WTC11 (cell line): ENCODE results near the gene EDDM13. TPM values are rescaled to one million over a fixed set of nuclear protein-coding genes. Genes with fewer than 3 reads are reported as not detected.

ENCODE experiments used
- ATAC-seq: fragments of 200-7000 bp; cut with Tn5 transposase; 2 replicates; pipeline ENCODE4 v1.10.0; 2021; ENCODE audit warnings: mild to moderate bottlenecking, moderate library complexity
- CTCF ChIA-PET: fragments of 300-600 bp; sonication (Branson Sonifier 250); formaldehyde crosslinking; loops from one replicate; lab custom pipeline; 2021; ENCODE audit warnings: antibody characterized with exemption; lab: Charles Lee
- POLR2A ChIA-PET: fragments of 350-600 bp; sonication (Branson Sonifier 250); formaldehyde crosslinking; loops from one replicate; lab custom pipeline; 2021; ENCODE audit warnings: antibody characterized with exemption; lab: Charles Lee
- DNase-seq: peaks from one replicate; pipeline ENCODE4 v3.0.0; 2021; ENCODE audit warnings: low spot score
- H3K27ac Mint-ChIP-seq: 2 replicates; pipeline ENCODE4 v1.8.0; 2021; ENCODE audit warnings: mixed read lengths
- H3K27me3 Mint-ChIP-seq: 2 replicates; pipeline ENCODE4 v1.8.0; 2021; ENCODE audit warnings: low read depth, mild to moderate bottlenecking, moderate library complexity, mixed read lengths
- H3K36me3 Mint-ChIP-seq: 2 replicates; pipeline ENCODE4 v1.8.0; 2021; ENCODE audit warnings: mixed read lengths
- H3K4me1 Mint-ChIP-seq: 2 replicates; pipeline ENCODE4 v1.8.0; 2022; ENCODE audit warnings: mixed read lengths
- H3K4me3 Mint-ChIP-seq: 2 replicates; pipeline ENCODE4 v1.8.0; 2021; ENCODE audit warnings: mild to moderate bottlenecking, moderate library complexity, mixed read lengths
- H3K9me3 Mint-ChIP-seq: 2 replicates; pipeline ENCODE4 v1.8.0; 2021; ENCODE audit warnings: mixed read lengths
- FOXP4 ChIP-seq: sonication (generic); formaldehyde crosslinking; IDR thresholded peaks from 2 replicates; pipeline ENCODE4 v1.8.0; 2022; ENCODE audit warnings: mild to moderate bottlenecking, missing genetic modification reagents
- KAT7 ChIP-seq: sonication (generic); formaldehyde crosslinking; IDR thresholded peaks from 2 replicates; pipeline ENCODE4 v1.8.1; 2023; ENCODE audit warnings: missing genetic modification reagents, mild to moderate bottlenecking, borderline replicate concordance
- OVOL2 ChIP-seq: fragments of 250-450 bp; sonication (Bioruptor Pico); IDR thresholded peaks from 2 replicates; pipeline ENCODE4 v1.9.0; 2021; ENCODE audit warnings: mild to moderate bottlenecking, borderline replicate concordance
- RELA ChIP-seq: sonication (generic); formaldehyde crosslinking; IDR thresholded peaks from 2 replicates; pipeline ENCODE4 v1.8.1; 2022; ENCODE audit warnings: missing genetic modification reagents, mild to moderate bottlenecking, borderline replicate concordance
- SMAD4 ChIP-seq: sonication (generic); formaldehyde crosslinking; IDR thresholded peaks from 2 replicates; pipeline ENCODE4 v1.8.0; 2022; ENCODE audit warnings: mild to moderate bottlenecking, missing genetic modification reagents
- TCF7 ChIP-seq: sonication (generic); formaldehyde crosslinking; IDR thresholded peaks from 2 replicates; pipeline ENCODE4 v1.8.0; 2022; ENCODE audit warnings: mild to moderate bottlenecking, low read depth, missing genetic modification reagents, moderate library complexity
- ZBTB21 ChIP-seq: sonication (generic); formaldehyde crosslinking; IDR thresholded peaks from 2 replicates; pipeline ENCODE4 v1.8.1; 2023; ENCODE audit warnings: mild to moderate bottlenecking, missing genetic modification reagents, borderline replicate concordance
- ZNF121 ChIP-seq: sonication (generic); formaldehyde crosslinking; IDR thresholded peaks from 2 replicates; pipeline ENCODE4 v1.8.0; 2023; ENCODE audit warnings: missing genetic modification reagents
- ZNF138 ChIP-seq: sonication (generic); formaldehyde crosslinking; conservative IDR thresholded peaks from 2 replicates; pipeline ENCODE4 v1.8.1; 2022; ENCODE audit warnings: mild to moderate bottlenecking, moderate library complexity, missing genetic modification reagents
- ZNF416 ChIP-seq: fragments of 250-450 bp; sonication (Bioruptor Pico); IDR thresholded peaks from 2 replicates; pipeline ENCODE4 v1.9.0; 2021; ENCODE audit warnings: mild to moderate bottlenecking, inconsistent platforms
- total RNA-seq: library from RNA; stranded (reverse); gene quantifications from 3 replicates; pipeline ENCODE4 v1.2.3, GENCODE V29; 2021
- TF ChIP-seq, protein P1 (sequence below): sonication (generic); formaldehyde crosslinking; IDR thresholded peaks from 2 replicates; pipeline ENCODE4 v1.8.1; 2022; ENCODE audit warnings: mild to moderate bottlenecking, missing genetic modification reagents, moderate library complexity, borderline replicate concordance
- TF ChIP-seq, protein P2 (sequence below): sonication (generic); formaldehyde crosslinking; conservative IDR thresholded peaks from 2 replicates; pipeline ENCODE4 v1.8.1; 2023; ENCODE audit warnings: mild to moderate bottlenecking, low read depth, missing genetic modification reagents, moderate library complexity
- TF ChIP-seq, protein P3 (sequence below): fragments of 250-450 bp; sonication (Bioruptor Pico); IDR thresholded peaks from 2 replicates; pipeline ENCODE4 v1.8.0; 2021; ENCODE audit warnings: mild to moderate bottlenecking
- TF ChIP-seq, protein P4 (sequence below): sonication (generic); formaldehyde crosslinking; IDR thresholded peaks from 2 replicates; pipeline ENCODE4 v1.8.1; 2022; ENCODE audit warnings: missing genetic modification reagents, borderline replicate concordance

EDDM13 gene
- total RNA-seq, 1 experiment from 2014 or later: not detected

DNA sequence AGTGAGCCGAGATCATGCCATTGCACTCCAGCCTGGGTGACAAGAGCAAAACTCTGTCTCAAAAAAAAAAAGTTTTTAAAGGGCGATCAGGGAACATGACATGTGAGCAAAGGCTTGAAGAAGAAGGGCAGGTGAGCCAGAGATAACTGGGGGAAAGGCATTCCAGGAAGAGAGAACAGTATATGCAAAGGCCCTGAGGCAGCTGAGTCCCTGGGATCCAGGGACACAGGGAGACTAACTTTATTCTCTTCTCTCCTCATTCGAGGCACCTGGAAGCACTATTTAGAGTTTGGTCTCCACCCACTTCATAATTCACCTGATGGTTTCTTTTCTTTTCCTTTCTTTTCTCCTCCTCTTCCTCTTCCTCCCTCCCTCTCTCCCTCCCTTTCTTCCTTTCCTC, 24.5 kb downstream of the EDDM13 start:
- no peak for DNase-seq
- no peak overlapping the region for H3K4me3 Mint-ChIP-seq
- peaks cover 12% of the 10 kb centered on the region for H3K36me3 Mint-ChIP-seq
- H3K4me1 Mint-ChIP-seq: peaks cover 3% of the 10 kb centered on the region; the same call in 1 of the 2 replicates
- no peak overlapping the region for H3K27ac Mint-ChIP-seq
- TF ChIP-seq ZBTB21 (CRISPR knock-in tag): no peak
- no peak for TF ChIP-seq RELA (CRISPR knock-in tag)
- TF ChIP-seq TCF7 (CRISPR knock-in tag): no peak
- TF ChIP-seq, protein P1, sequence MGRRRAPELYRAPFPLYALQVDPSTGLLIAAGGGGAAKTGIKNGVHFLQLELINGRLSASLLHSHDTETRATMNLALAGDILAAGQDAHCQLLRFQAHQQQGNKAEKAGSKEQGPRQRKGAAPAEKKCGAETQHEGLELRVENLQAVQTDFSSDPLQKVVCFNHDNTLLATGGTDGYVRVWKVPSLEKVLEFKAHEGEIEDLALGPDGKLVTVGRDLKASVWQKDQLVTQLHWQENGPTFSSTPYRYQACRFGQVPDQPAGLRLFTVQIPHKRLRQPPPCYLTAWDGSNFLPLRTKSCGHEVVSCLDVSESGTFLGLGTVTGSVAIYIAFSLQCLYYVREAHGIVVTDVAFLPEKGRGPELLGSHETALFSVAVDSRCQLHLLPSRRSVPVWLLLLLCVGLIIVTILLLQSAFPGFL (CRISPR knock-in tag): no peak
- no peak for TF ChIP-seq ZNF416
- TF ChIP-seq OVOL2 (CRISPR knock-in tag): no peak
- no peak for TF ChIP-seq ZNF121 (CRISPR knock-in tag)
- no peak for TF ChIP-seq FOXP4
- no peak for TF ChIP-seq SMAD4
- no peak for TF ChIP-seq KAT7
- no peak for TF ChIP-seq ZNF138
- no peaks in the 10 kb centered on the region for H3K27me3 Mint-ChIP-seq
- no peak for ATAC-seq
- CTCF ChIA-PET: interaction anchor here (1.0 kb wide), 1 partner anchor 13 kb away, joined by 3 read pairs; no protein-coding TSS in a partner anchor
- peaks cover 9% of the 10 kb centered on the region for H3K9me3 Mint-ChIP-seq
- POLR2A ChIA-PET: no interaction called here

- H3K27me3 Mint-ChIP-seq: no peaks in the 10 kb centered on the region
- CTCF ChIA-PET: interaction anchor here (1.6 to 4.7 kb wide), 3 partner anchors 10 to 46 kb away, joined by 6 to 43 read pairs (median 9); no protein-coding TSS in a partner anchor
- H3K27ac Mint-ChIP-seq: no peak overlapping the region
- no peak overlapping the region for H3K4me3 Mint-ChIP-seq
- H3K9me3 Mint-ChIP-seq: no peaks in the 10 kb centered on the region
- no peak for DNase-seq
- H3K36me3 Mint-ChIP-seq: peaks cover 7% of the 10 kb centered on the region; the same call in 1 of the 2 replicates
- TF ChIP-seq, protein P2, sequence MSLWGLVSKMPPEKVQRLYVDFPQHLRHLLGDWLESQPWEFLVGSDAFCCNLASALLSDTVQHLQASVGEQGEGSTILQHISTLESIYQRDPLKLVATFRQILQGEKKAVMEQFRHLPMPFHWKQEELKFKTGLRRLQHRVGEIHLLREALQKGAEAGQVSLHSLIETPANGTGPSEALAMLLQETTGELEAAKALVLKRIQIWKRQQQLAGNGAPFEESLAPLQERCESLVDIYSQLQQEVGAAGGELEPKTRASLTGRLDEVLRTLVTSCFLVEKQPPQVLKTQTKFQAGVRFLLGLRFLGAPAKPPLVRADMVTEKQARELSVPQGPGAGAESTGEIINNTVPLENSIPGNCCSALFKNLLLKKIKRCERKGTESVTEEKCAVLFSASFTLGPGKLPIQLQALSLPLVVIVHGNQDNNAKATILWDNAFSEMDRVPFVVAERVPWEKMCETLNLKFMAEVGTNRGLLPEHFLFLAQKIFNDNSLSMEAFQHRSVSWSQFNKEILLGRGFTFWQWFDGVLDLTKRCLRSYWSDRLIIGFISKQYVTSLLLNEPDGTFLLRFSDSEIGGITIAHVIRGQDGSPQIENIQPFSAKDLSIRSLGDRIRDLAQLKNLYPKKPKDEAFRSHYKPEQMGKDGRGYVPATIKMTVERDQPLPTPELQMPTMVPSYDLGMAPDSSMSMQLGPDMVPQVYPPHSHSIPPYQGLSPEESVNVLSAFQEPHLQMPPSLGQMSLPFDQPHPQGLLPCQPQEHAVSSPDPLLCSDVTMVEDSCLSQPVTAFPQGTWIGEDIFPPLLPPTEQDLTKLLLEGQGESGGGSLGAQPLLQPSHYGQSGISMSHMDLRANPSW (CRISPR knock-in tag): no peak
- TF ChIP-seq, protein P3, sequence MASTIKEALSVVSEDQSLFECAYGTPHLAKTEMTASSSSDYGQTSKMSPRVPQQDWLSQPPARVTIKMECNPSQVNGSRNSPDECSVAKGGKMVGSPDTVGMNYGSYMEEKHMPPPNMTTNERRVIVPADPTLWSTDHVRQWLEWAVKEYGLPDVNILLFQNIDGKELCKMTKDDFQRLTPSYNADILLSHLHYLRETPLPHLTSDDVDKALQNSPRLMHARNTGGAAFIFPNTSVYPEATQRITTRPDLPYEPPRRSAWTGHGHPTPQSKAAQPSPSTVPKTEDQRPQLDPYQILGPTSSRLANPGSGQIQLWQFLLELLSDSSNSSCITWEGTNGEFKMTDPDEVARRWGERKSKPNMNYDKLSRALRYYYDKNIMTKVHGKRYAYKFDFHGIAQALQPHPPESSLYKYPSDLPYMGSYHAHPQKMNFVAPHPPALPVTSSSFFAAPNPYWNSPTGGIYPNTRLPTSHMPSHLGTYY (CRISPR knock-in tag): no peak
- TF ChIP-seq, protein P4, sequence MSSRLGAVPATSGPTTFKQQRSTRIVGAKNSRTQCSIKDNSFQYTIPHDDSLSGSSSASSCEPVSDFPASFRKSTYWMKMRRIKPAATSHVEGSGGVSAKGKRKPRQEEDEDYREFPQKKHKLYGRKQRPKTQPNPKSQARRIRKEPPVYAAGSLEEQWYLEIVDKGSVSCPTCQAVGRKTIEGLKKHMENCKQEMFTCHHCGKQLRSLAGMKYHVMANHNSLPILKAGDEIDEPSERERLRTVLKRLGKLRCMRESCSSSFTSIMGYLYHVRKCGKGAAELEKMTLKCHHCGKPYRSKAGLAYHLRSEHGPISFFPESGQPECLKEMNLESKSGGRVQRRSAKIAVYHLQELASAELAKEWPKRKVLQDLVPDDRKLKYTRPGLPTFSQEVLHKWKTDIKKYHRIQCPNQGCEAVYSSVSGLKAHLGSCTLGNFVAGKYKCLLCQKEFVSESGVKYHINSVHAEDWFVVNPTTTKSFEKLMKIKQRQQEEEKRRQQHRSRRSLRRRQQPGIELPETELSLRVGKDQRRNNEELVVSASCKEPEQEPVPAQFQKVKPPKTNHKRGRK (CRISPR knock-in tag): no peak
- TF ChIP-seq, all 79 proteins: peak for 0
- POLR2A ChIA-PET: no interaction called here
- no peak for ATAC-seq
- H3K4me1 Mint-ChIP-seq: no peaks in the 10 kb centered on the region
Measured at GRCh38 chr19:56299688-56300087, 27.1 kb downstream of the EDDM13 start.
